Measurements from ENCODE around the gene ZBTB16.

Gene ZBTB16

DNA sequence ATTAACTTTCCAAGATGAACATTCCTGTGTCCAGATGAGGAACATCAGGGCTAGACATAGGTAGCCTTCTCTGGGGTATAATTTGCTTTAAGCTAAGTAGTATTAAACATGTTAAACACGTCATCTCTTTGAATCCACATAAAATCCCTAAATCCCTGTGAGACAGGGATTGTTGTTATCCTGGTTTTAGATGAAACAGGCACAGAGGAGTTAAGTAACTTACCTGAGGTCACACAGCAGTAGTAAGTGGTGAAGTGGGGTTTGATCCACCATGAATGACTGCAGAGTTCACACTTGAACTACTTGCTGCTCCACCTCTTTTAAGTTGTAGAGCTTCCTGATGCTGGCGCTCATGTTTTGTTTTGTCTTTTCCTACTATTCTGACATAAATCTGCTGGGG is 154.1 kb downstream of the ZBTB16 start:
- no peak for DNase-seq (ENCODE audit: low spot score)

DNA sequence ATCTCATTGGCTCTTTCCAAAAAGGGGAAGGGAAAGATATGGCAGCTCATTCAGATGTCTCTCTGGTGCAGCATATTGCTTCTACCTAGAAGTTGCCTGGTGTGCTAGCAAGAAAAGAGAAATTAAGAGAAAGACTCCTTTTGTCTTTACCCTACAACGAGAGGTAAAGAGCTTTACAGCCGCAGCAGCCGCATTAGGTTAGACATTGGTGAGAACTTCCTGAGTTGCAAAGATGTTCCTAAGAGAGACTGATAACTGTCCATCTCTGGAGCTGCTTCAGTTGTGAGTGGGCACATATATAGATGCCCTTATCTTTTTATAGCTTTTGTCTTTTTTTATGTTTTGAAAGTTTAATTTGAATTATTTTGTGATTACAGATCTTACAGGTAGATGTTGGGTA is 155.9 kb downstream of the ZBTB16 start:
- no peak for DNase-seq (ENCODE audit: low spot score)

DNA sequence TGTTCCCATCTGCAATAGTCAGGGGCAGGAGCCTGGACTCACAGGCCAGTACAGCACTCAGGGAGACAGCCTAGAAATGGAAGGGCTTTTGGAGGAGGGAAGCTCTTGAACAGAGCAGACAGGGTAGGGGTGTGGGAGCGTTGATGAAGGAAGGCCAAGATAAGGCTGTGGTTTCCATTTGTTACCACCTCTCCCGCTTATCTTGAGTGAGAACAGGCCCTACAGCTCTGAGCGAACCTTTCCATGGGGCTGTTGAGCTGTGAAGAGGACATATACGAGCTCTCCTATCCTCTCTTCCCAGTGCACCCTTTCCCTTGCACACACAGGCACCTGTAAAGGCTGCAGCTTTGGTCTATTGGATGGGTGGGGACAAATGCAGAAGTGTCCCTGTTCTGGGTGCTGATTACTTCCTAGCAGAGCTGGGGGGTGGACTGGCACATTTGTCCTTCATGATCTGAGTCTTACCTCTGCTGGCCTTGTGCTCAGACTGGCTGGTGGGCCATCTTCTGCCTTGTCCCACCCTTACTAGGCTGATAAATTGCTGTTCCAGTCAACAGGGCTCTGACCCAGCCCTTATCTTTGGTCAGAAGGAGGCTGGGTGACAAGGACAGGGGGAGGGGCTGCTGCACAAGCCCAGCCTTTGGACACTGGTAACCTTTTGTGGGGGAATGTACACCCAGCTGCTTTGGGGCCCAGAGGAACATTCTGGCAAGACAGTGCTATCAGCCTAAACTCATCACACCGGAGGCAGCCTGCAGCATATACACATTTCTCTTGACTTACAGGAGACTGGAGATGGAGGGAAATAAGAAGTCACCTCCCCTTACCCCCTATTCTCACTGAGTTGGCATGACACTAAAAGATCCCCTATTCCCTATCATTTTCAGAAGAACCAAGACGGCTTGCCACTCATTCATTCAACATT is 156.6 kb downstream of the ZBTB16 start:
- no peak for DNase-seq (ENCODE audit: low spot score)

DNA sequence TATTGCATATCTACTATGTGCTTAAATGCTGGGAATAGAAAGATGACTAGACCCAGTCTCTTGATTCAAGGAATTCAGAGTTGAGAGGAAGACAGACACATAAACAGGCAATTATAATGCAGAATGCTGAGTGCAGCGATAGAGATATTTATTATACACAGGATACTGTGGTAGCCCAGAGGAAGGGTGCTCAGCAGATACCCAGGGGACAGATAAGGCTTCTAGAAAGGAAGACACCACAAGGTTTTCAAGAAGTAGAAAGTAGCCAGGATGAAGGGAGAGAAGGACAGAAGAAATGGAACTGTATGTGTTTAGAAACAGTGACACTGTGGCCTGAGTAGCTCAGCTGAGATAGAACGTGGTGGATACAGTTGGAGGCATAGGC is 157.3 kb downstream of the ZBTB16 start:
- no peak for DNase-seq (ENCODE audit: low spot score)

DNA sequence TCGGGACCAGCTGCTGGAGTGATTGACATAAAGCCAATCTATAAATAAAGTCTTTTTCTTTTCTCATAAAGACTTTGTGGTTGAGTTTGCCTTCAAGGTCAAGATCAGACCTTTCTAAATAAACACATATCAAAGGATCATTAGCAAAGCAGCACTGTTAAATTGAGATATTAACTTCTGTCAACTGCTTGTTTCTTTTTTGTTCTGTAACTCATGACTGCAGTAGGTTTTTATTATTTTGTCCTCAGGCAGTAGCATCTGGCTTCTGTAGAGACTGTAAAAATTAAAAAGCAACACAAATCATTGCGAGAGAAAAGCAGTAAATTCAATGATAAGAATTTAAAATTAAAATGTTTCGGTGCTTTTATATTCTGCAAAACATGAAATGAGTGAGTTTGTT is 159.0 kb downstream of the ZBTB16 start:
- DNase-seq (ENCODE audit: low spot score), result no peak

DNA sequence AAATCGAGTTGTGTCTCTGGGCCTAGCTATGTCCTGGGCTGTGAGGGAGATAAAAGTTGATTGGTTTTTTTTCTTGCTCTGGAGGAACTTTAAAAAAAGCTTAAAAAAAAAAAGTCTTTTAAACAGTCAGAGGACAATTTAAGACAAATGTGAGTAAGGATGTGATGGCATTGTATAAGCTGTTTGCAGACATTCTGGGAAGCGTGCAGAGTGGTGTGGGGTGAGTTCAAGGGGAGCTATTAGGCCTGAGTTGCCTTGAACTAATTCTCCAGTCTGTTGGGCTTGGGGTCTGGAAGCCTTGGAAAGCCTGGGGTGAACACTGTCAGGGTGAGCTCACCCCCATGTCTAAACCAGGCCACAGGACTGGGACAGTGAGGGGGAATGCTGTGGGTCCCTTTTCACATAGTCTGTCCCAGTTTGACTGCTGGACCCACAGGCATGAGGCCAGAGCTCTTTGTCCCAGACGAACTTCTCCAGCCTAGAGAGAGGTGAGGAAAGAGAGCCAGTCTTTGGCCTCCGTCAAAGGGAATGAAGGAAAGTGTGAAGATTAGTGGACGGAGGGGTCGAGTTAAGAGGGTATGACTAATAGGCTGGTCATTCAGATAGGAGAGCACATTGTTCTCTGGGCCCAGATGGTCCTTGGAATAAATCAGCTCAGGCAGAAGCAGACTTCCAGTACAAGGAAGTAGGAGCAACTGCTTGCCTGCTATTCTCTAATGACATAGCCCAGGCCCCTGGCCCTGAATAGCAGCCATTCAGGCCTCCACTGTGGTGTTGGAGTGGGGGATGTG is 160.2 kb downstream of the ZBTB16 start:
- no peak for DNase-seq (ENCODE audit: low spot score)

DNA sequence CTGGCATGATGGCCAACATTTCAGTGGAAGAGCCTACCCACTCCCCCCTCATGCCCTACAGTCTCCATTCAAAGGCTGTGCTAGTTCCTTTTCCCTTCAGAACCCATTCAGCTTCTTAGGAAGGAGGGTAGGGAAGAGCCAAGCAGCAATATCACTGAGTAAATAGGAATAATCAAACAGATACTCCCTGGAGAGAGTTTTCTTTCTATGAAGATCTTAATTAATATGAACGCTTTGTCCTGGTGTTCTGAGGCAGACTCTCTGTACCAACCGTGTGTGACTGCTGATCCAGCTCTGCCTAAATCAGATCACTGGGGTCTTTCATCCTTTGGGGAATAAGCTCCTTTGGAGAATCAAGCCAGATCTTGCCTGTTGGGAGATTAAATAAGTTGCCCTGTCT is 161.5 kb downstream of the ZBTB16 start:
- no peak for DNase-seq (ENCODE audit: low spot score)

DNA sequence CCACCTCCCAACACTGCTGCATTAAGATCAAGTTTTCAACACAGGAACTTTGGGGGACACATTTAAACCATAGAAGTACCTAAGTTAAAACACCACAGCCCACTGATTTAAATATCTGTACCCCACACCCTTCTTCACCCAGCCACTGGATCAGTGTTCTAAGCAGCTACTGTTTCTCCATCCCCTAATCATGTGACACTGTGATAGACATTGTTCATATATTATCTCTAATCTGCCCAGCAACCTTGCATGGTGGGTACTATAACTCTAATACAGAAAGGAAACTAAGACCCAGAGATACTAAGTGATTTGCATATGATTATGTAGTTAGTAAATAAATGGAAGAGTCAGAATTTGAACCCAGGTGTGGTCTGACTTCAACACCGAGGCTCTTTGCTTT is 166.2 kb downstream of the ZBTB16 start:
- DNase-seq (ENCODE audit: low spot score), result no peak

DNA sequence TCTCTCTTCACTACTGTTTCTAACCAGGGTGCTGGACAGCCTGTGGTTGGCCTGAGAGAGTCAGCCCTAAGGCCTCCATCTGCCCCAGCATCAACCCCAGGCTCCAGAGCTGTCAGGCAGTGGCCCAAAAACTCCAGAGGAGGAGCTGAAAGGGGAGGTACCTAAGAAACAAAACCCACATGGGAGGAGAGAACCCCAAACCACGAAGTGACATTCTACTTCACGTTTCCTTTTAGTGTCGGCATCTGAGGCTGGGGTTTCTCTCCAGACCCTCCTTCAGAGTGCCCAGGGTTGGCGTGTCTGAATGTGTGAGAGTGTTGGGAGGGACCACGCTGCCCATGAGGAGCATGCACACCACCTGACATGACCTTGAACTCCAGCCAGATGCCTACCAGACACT is 166.8 kb downstream of the ZBTB16 start:
- DNase-seq (ENCODE audit: low spot score), result no peak

DNA sequence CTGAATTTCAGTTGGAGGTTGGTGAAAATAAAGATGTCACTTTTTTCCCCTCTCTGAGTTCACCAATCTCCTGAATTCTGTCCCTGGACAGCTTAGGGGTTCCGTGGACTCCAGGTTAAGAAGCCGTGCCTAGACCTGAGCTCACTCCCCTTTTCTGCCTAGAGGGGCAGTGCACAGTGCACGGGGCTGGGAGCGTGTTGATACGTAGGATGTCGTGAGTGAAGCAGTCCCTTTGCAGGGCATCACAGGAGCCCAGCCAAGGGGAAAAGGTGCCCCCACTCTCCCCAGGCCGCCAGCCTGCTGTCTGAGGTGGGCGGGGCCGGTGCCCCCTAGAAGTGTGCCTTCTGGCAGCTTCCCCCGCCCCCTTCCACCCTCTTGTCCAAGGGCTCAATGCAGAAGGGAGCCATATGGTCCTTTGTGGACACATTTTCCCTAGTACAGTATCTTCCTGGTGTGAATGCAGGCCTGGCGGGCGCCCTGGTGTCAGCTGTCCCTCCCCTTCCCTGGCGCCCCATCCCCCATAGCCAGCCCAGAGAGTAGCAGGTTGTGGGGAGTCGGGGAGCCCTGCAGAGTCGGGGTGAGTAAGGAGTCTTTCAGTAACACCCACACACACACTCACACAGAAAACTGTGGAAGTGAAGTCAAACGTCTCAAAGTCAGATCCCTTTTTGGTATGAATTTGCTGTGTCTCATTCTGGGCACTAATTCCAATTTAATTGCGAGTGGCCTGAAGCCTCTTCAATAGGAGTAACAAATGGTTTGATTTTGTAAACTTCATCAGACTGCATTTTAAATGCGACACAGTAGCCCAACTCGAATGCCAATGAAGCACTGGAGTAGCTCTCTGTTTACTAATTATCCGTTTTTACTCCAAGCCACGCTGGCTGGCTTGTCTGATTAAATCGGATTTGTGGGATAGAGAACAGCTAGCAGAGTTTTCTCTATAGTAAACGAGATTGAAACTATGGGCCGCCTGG is 169.2 kb downstream of the ZBTB16 start:
- no peak for DNase-seq (ENCODE audit: low spot score)

DNA sequence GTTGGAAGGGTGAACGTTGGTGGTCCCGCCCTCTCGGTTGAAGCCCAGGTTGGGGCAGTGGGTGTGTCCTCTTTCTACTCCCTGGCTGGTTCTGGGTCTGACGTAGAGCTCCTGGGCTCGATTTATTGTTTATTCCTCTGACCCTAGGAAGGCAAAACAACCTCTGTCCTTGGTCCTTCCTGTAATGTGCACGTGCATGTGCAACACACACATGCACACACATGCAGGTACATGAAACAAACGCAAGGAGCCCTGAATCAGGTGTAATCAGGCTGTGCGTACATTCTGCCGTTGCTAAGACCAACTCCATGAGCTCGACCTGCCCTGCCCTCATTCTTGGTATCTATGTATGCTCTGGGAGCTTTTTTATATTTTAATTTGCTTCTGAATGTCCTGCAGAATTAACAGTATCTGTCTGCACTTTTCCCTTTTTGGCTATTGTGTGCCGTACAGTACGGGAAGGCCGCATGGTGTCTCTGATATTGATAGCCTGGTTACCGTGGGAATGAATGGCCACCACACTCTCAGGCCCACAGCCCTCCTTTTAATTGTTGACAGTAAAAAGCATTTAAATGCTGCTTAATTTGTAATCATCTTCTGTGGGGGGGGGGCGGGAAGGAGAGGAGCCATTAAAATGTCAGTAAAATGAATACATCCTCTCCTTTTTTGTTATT is 170.7 kb downstream of the ZBTB16 start:
- DNase-seq (ENCODE audit: low spot score), result no peak

DNA sequence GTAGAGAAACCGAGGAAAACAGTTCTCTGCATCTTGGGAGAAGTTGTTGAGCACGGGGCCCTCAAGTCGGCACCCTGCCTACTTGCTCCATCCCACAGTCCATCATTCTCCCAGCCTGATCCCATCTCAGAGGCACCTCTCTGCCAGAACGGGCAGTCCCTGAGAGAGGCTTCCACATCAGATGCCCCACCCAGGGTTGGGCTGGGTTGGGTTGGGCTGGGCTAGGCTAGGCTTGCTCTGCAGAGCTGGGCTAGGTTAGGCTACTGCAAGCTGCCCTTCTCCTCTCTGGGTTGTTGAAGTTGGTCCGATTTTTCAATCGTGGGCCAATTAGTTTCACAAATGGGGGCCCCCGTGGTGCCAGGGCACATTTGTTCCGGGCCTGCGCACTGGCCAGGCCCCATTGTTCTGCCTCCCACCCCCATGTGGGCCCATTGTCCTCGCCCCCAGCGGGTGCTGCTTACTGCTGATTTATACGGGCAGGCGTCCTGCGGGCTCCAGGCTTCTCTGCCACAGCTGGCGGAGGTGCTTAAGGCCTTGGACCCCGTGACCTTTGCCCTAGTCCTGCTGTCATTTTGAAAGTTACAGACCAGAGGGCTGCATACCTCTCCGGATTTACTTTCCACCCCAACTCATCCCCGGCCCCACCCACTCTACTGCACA is 173.0 kb downstream of the ZBTB16 start:
- no peak for DNase-seq (ENCODE audit: low spot score)

DNA sequence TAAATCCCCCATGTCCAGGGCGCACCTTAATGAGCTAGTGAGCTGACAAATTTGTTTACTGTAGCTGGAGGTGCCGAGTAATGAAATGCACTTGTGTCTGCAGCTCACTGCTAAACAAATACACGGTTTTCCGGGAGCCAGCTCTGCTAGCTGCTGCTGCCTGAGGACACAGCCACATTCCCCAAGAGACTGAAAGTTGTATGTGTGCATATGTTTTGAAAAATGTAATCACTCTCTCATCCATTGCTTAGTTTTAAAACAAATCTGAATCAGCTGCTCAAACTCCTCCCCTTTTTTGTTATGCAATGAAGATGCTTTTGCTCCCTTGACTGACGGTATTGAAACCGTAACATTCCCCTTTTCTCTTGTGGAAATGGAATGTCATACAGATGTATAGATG is 174.2 kb downstream of the ZBTB16 start:
- DNase-seq (ENCODE audit: low spot score), result no peak

DNA sequence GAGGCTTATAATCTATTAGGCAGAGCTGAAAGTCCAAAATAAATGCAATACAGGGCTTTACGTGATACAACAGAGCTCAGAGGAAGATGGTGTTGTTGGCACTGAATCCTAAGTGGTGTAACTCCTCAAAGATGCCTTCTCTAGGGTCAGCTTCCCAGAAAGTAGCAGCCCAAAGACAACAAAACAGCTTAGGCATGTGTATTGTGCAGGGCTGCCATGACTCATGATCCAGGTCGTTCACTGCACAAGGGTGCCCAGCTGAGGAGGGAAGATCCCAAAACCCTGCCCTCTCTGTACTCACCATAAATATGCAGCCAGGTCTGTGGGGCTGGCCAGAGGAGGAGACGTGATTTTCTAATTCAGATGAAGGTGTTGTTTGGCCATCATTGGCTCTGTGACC is 177.3 kb downstream of the ZBTB16 start:
- DNase-seq (ENCODE audit: low spot score), result no peak

DNA sequence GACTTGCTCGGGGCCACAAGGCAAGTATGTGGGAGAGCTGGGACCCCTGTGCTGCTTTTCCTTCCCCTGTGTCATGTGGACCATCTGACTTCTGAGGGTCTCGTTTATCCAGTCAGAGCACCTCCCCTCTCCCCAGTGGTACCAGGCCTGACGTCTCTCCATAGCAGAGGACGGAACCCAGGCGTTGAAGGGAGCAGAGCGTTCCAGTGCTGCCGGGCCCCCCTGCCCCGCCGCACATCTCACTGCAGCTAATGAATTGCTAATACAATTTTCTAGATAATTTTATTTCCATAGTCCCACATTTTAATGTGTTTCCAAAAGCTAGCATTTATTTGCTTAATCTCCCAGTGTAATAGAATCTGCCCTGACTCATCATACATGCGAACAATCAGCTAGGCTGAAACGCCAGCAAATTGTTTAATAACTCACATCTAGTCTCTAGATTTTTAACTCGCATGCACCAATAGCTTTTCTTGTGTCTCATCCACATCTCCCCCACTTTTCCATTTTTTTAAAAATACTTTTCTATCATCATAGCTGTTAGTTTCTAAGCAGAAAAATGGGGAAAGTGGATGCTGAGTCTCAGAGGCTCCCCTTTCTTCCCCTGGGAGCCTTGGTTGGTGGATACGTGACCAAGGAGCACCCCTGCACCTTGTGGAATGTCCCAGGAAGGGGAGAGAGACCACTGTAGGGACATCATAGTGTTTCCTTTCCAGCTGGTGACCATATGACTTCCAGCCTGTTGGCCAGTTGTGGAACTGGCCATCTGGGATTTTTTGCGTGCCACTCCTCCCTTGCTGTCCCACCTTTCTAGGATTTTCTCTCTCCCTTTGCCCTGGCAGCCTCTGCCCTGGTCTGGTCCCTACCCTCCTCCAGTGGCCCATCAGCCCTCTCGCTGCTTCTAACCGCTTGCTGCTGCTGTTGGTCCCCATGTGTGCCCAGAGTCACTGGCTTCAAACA is 178.1 kb downstream of the ZBTB16 start:
- no peak for DNase-seq (ENCODE audit: low spot score)

DNA sequence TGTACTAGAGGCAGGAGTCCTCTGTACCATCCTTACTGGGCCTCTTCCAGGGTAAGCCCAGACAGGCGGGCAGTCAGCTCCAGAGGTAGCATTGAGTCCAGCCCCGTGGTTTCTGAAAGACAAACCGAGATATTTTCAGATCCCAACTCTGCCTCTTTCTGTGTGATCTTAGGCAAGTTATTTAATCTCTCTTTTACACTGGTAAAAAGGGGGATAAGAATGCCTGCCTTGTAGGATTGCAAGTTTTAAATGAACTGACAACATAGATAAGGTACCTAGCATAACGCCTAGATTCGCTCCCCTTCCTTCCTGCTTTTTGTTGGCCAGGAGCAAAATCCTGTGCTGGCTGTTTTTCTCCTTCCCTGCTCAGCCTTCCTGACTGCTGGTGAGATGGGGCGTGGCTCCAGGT is 180.2 kb downstream of the ZBTB16 start:
- DNase-seq (ENCODE audit: low spot score), result no peak

DNA sequence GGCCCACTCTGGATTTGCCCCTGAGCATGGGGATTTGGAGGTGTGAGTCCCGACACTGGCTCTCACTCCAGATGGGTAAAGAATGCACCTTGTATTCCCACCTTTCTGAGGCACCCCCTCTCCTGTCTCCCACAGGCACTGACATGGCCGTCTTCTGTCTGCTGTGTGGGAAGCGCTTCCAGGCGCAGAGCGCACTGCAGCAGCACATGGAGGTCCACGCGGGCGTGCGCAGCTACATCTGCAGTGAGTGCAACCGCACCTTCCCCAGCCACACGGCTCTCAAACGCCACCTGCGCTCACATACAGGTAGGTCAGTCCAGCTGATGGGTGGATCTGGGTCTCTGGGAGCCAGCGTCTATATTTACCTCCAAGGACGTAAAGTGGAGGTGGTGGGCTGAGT is 182.5 kb downstream of the ZBTB16 start:
- no peak for DNase-seq (ENCODE audit: low spot score)

DNA sequence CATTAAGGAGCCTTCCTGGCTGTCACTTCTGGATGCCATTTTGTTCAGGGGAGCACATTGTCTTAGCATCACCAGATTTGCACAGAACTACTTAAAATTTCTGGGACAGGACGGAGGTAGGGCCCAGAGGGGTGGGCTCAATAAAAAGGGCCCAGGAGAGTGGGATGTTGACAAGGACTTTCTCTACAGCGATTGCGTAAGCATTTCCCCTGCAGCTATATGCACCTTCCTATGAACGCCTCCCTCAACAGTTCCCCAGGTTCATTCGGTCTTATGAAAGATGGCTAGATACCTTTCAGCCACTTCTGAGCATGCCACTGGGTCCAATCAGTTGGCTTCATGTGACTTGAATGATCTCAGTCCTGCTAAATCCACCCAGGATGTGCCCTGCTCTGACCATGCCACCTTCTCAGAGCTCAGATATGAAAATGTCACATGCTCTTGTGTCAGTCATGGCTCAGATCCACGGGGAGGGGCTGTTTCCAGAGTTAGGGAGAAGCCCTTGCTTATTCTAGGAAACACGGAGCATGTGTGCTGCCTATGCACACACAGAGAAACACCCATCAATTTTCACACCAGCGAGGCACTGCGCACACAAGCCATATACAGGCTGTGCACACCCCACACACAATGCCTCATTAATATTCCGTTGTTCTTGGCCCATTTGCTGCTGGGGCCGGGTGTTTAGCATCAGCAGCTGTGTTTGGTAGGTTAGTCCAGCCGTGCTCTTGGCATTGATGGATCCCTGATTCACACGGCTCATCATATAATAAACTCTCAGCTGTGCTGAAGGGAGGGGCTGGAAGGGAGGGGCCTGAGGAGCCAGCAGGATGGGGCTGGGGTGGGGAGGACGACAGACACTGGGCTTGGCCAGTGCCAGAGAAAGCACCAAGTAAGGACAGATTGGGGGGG is 184.2 kb downstream of the ZBTB16 start:
- DNase-seq (ENCODE audit: low spot score), result no peak
